Spinal cord (tissue), 10 donors: ENCODE results near the gene CLDN10. TPM values are rescaled to one million over a fixed set of nuclear protein-coding genes. Genes with fewer than 3 reads are reported as not detected.

Experiments used
- DNase-seq, 6 donors: peaks; one replicate each; pipeline versions ENCODE4 v3.0.0 to v3.0.0-alpha.2; 2013 to 2015; ENCODE audit warnings: low spot score in 6 of 6, low read depth in 4 of 6
- H3K27ac ChIP-seq: one replicate; pipeline ENCODE4 v1.5.1; 2013; ENCODE audit warnings: low read depth, low read length, control low read depth
- H3K27me3 ChIP-seq: one replicate; pipeline ENCODE4 v1.6.1; 2013; ENCODE audit warnings: low read length; ENCODE audit not compliant: control insufficient read depth, insufficient read depth
- H3K36me3 ChIP-seq: one replicate; pipeline ENCODE4 v1.6.1; 2013; ENCODE audit warnings: low read length; ENCODE audit not compliant: control insufficient read depth, insufficient read depth
- H3K4me1 ChIP-seq: one replicate; pipeline ENCODE4 v1.6.1; 2013; ENCODE audit warnings: low read length; ENCODE audit not compliant: control insufficient read depth, insufficient read depth
- H3K4me3 ChIP-seq: one replicate; pipeline ENCODE4 v1.5.1; 2013; ENCODE audit warnings: low read depth, low read length, control low read depth
- H3K9me3 ChIP-seq: one replicate; pipeline ENCODE4 v1.6.1; 2013; ENCODE audit warnings: low read length; ENCODE audit not compliant: control insufficient read depth, insufficient read depth
- WGBS: methylation state at CpG from one replicate; pipeline ENCODE4 v1.1.5; 2013; ENCODE audit warnings: missing lambda C conversion rate; ENCODE audit not compliant: insufficient coverage; 5-methylcytosine and 5-hydroxymethylcytosine counted together
- long read RNA-seq, 4 donors: transcript quantifications; one replicate each; lab custom pipeline, GENCODE V29; 2026
- polyA plus RNA-seq, 2 donors: library from polyadenylated mRNA; unstranded; fragments of 120-200 nt; gene quantifications; one replicate each; pipeline ENCODE4 v1.2.1, GENCODE V29; 2013; ENCODE audit not compliant: insufficient read length in 2 of 2
- total RNA-seq, 2 donors: library from RNA; depleted of rRNA in 1 of 2; stranded (reverse); fragments of 120-200 nt in 1 of 2; fragments of >200 nt in 1 of 2; gene quantifications; one replicate each; pipeline versions ENCODE4 v1.2.3 to v1.2.4, GENCODE V29; 2013 to 2014
- donor health status: healthy.

CLDN10 gene
- total RNA-seq (10 to 100 TPM in 1 of 2 donors, 1 to 10 TPM in 1; 5.2 to 14.5 TPM), polyA plus RNA-seq (10 to 100 TPM; 11.8 to 13.3 TPM)
- long read RNA-seq, donor 1, partial matches to known transcripts, result 79 of 83 reads
- long read RNA-seq, donor 1, other reads (novel, unspliced or antisense), result 0 of 83 reads
- long read RNA-seq, donor 2, transcript CLDN10-201 (5 exons, 949 nt), result major isoform, 5 of 5 reads
- long read RNA-seq, donor 2, partial matches to known transcripts, result 0 of 5 reads
- long read RNA-seq, donor 2, other reads (novel, unspliced or antisense), result 0 of 5 reads
- long read RNA-seq, donor 3, partial matches to known transcripts, result 0 of 3 reads
- long read RNA-seq, donor 3, other reads (novel, unspliced or antisense), result 0 of 3 reads
- long read RNA-seq, donor 4, partial matches to known transcripts, result 0 of 3 reads
- long read RNA-seq, donor 4, other reads (novel, unspliced or antisense), result 0 of 3 reads

- peak within 1 kb of the TSS; percentile 32 for H3K4me3 ChIP-seq
- H3K27me3 ChIP-seq, result peaks cover 36% of the 10 kb centered on the region
- peaks cover 18% of the 10 kb centered on the region for H3K4me1 ChIP-seq
- peak in 2 of 6 donors; percentile 60 for DNase-seq
- no peaks in the 10 kb centered on the region for H3K36me3 ChIP-seq
- H3K9me3 ChIP-seq, result peaks cover 2% of the 10 kb centered on the region
- 1% methylated on average over 66 of the region's 70 CpGs for WGBS
- no peak within 1 kb of the TSS for H3K27ac ChIP-seq
These were observed at the start of gene CLDN10 for GRCh38 chr13:95552539-95553441. TSS of gene CLDN10 (plus strand) at chr13:95552720. CDS start at chr13:95552754, 34 bp downstream.

- DNase-seq, result no peak
- Histone ChIP-seq H3K27me3 (no peaks in the 10 kb centered on the region), H3K9me3 (no peaks in the 10 kb centered on the region), H3K36me3 (no peaks in the 10 kb centered on the region), H3K27ac (no peak overlapping the region), H3K4me3 (no peak overlapping the region), H3K4me1 (no peaks in the 10 kb centered on the region)
- no CpG with 5 or more reads among the region's 1 CpG for WGBS
These were observed 48.9 kb upstream of the CLDN10 start for GRCh38 chr13:95503662-95504061.

GRCh38 chr13:95505265-95505664 lies 47.3 kb upstream of the CLDN10 start:
- H3K4me1 ChIP-seq, result no peaks in the 10 kb centered on the region
- H3K27me3 ChIP-seq, result no peaks in the 10 kb centered on the region
- H3K9me3 ChIP-seq, result no peaks in the 10 kb centered on the region
- DNase-seq, result no peak
- no peak overlapping the region for H3K4me3 ChIP-seq
- H3K27ac ChIP-seq, result no peak overlapping the region
- 56% methylated on average over 2 of the region's 3 CpGs for WGBS
- no peaks in the 10 kb centered on the region for H3K36me3 ChIP-seq

- Histone ChIP-seq H3K36me3 (no peaks in the 10 kb centered on the region), H3K4me3 (no peak overlapping the region), H3K4me1 (no peaks in the 10 kb centered on the region), H3K9me3 (no peaks in the 10 kb centered on the region), H3K27ac (no peak overlapping the region), H3K27me3 (no peaks in the 10 kb centered on the region)
- WGBS, result 86% methylated on average over 1 of the region's 4 CpGs
- no peak for DNase-seq
These were observed 46.5 kb upstream of the CLDN10 start for GRCh38 chr13:95505986-95506385.

GRCh38 chr13:95507991-95508390 lies 44.5 kb upstream of the CLDN10 start:
- Histone ChIP-seq H3K27me3 (no peaks in the 10 kb centered on the region), H3K36me3 (no peaks in the 10 kb centered on the region), H3K4me3 (no peak overlapping the region), H3K9me3 (no peaks in the 10 kb centered on the region), H3K4me1 (no peaks in the 10 kb centered on the region), H3K27ac (no peak overlapping the region)
- no peak for DNase-seq
- WGBS, result no CpG with 5 or more reads among the region's 1 CpG

GRCh38 chr13:95508996-95509395 lies 43.5 kb upstream of the CLDN10 start:
- no peak for DNase-seq
- Histone ChIP-seq H3K4me3 (no peak overlapping the region), H3K36me3 (no peaks in the 10 kb centered on the region), H3K4me1 (no peaks in the 10 kb centered on the region), H3K27me3 (no peaks in the 10 kb centered on the region), H3K9me3 (no peaks in the 10 kb centered on the region), H3K27ac (no peak overlapping the region)

- 85% methylated on average over 7 of the region's 8 CpGs for WGBS
- DNase-seq, result no peak
- H3K27me3 ChIP-seq, result no peaks in the 10 kb centered on the region
These were observed 42.8 kb upstream of the CLDN10 start for GRCh38 chr13:95509521-95510310.

GRCh38 chr13:95510950-95511349 lies 41.6 kb upstream of the CLDN10 start:
- DNase-seq, result no peak

More at GRCh38 chr13:95509521-95510310, 42.8 kb upstream of the CLDN10 start:
- no peak overlapping the region for H3K27ac ChIP-seq
- H3K4me1 ChIP-seq, result no peaks in the 10 kb centered on the region
- H3K4me3 ChIP-seq, result no peak overlapping the region
- no peaks in the 10 kb centered on the region for H3K9me3 ChIP-seq
- no peaks in the 10 kb centered on the region for H3K36me3 ChIP-seq

GRCh38 chr13:95512424-95512823 lies 40.1 kb upstream of the CLDN10 start:
- Histone ChIP-seq H3K9me3 (no peaks in the 10 kb centered on the region), H3K36me3 (no peaks in the 10 kb centered on the region), H3K4me3 (no peak overlapping the region), H3K27me3 (no peaks in the 10 kb centered on the region), H3K27ac (no peak overlapping the region), H3K4me1 (no peaks in the 10 kb centered on the region)
- DNase-seq, result no peak
- 70% methylated on average over 2 of the region's 3 CpGs for WGBS

More at GRCh38 chr13:95510950-95511349, 41.6 kb upstream of the CLDN10 start:
- no CpG with 5 or more reads among the region's 1 CpG for WGBS
- no peak overlapping the region for H3K4me3 ChIP-seq
- no peaks in the 10 kb centered on the region for H3K27me3 ChIP-seq
- H3K27ac ChIP-seq, result no peak overlapping the region
- no peaks in the 10 kb centered on the region for H3K36me3 ChIP-seq
- no peaks in the 10 kb centered on the region for H3K9me3 ChIP-seq
- H3K4me1 ChIP-seq, result no peaks in the 10 kb centered on the region
